HG03095 (cell line): ENCODE results near the gene ENG.
"Not testable (repeated sequence)": the region's sequence is repeated elsewhere in the genome, so short reads cannot be mapped to it uniquely, and the experiment has no call there.

Source experiments
- ATAC-seq: cut with Tn5 transposase; IDR thresholded peaks from one replicate; pipeline ENCODE4 v1.9.1; 2021; ENCODE audit warnings: moderate library complexity; ENCODE audit not compliant: unreplicated experiment

The ENG gene

DNA sequence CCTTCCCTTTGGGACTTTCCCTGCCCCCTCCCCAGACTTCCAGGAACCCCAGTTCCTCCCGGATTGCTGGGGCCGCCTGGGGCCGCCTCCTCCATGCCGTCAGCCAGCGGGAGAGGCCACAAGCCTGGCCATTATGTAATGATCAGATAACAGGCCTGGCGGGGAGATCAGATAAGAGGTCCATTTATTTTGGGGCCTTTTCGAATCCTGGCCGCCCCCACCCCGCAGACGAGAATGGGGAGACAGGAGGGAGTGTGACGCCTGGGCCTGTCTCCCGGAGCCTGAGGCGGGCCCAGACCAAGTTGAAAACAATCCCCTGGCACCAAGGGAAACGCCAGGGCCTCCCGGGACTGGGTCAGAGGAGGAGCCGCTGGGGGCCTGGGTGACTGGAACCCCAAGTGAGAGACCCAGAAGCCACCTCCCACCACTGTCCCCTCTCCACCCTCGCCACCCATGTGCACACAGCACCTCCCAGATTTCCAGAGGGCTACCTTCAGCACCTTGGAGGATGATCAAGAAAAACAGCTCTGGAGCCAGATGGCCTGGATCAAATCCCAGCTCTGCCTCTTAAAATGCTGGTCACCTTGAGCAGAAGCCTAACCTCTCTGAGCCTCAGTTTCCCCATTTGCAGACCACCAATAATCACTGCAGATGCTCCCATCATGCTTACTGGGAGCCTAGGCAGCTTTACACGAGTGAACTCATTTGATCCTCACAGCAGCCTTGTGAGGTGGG, 7.8 kb downstream of the ENG start:
- ATAC-seq, result no peak

GRCh38 chr9:127845619-127846018, 8.8 kb downstream of the ENG start:
- not testable (repeated sequence) for ATAC-seq

DNA sequence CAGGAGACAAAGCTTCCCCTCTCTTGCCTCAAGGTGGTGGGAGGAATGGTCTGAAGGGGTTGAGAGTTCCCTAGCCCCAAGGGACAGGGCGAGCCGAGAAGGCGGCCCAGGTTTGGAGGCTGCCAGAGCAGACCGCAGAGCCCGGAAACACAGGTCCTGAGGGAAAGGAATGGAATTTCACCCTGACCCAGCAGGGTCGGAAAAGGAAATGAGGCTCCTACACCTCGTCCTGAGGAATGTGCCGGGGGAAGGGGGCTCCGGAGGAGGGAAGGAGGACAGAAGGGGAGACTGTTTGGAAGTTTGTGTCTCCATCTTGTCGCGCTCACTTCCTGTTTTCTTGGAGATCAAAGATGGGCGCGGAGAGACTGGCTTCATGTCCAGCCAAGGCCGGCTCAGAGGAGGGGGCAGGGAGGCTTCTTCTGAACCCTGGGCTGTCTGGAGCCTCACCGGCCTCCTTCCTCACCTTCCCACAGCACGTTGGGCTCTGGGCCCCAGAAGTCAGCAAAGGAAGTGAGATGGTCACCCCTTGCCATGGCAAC, 9.6 kb downstream of the ENG start:
- no peak for ATAC-seq

GRCh38 chr9:127841087-127841835, 13.2 kb downstream of the ENG start:
- ATAC-seq, result no peak

- ATAC-seq, result no peak
Measured at GRCh38 chr9:127838375-127839078, 15.9 kb downstream of the ENG start.

DNA sequence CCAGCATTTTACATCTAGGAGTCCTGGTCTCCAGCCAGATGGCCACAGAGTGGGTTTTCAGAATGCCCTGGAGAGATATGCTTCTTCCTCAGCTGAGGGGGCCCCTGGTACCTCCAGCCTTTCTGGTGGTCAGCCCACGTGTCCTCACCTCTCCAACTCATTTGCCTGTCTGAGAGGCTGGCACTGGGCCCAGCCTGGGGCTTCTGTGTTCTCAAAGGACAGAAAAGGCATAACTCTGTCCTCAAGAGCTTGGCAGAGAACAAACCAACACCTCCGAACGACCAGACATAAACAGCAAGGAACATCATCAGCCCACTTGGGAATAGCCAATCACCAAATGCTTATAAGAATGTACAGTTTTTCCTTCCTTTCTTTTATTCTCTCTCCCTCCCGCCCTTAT, 17.1 kb downstream of the ENG start:
- ATAC-seq, result no peak

- ATAC-seq, result not testable (repeated sequence)
Measured at GRCh38 chr9:127836561-127836960, 17.9 kb downstream of the ENG start.

GRCh38 chr9:127835991-127836516, 18.4 kb downstream of the ENG start:
- ATAC-seq, result no peak

GRCh38 chr9:127833555-127833954, 20.9 kb downstream of the ENG start:
- ATAC-seq, result no peak

- no peak for ATAC-seq
Measured at GRCh38 chr9:127832248-127832647, 22.2 kb downstream of the ENG start.

- no peak for ATAC-seq
Measured at GRCh38 chr9:127829205-127829906, 25.1 kb downstream of the ENG start.

GRCh38 chr9:127828262-127829031, 26.0 kb downstream of the ENG start:
- no peak for ATAC-seq

GRCh38 chr9:127826253-127826913, 28.1 kb downstream of the ENG start:
- ATAC-seq, result no peak

DNA sequence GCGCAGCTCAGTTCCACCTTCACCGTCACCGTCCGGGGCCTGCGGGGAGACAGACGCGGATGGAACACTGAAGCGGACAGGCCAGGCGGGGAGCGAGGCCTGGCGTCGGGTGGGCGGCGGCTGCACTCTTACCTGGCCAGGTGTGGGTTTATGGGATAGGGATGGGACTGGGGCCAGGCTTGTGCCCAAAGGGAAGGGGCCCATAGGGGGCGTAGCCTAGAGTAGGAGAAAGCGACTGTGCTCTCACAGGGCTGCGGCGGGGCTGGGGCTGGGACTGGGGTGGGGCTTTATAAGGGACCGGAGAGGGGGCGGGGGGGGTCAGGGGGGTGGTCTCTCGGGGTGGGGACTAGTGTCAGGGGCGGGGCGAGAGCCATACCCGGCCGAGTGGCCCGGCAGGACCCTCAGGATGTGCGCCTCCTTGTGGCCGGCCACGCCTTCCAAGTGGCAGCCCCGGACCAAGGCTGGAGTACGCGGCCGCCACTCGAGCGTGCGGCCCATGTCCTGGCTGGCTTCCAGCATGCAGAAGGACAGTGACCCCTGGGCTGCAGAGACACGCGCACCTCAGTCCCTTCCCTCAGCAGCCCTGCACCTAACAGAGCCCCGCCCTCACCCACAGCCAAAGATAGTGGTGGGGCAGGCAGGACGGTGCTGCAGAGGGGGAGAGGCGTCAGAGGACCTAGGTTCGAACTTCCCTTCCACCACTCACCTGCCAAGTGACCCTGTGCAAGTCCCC, 29.0 kb downstream of the ENG start:
- ATAC-seq, result no peak

- no peak for ATAC-seq
Measured at GRCh38 chr9:127822108-127822507, 32.4 kb downstream of the ENG start.

GRCh38 chr9:127818574-127818973, 35.9 kb downstream of the ENG start:
- ATAC-seq, result no peak

DNA sequence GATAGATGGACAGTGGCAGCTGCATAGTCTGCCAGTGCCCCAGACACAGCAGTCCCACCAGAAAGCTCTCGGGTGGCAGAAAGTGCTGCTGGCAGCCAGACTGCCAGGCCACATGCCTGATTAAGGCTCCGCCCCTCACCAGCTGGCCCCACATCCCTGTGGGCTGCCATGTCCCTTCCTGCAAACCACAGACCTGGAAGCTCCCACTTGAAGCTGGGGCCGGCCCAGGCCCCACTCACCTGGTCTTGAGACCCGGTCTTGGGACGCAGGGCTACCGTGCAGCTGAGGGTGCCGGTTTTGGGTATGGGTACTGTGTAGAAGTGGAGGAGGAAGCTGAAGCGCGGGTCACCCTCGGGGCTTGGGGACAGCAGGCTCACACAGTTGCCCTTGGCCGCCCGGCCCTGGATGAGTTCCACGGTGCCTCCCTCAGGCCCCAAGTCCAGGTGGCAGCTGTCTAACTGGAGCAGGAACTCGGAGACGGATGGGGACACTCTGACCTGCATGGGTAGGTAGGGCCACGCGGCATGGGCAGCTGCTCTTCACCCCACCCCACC, 36.5 kb downstream of the ENG start:
- ATAC-seq, result no peak

GRCh38 chr9:127816728-127817127, 37.7 kb downstream of the ENG start:
- no peak for ATAC-seq

GRCh38 chr9:127816362-127816725, 38.1 kb downstream of the ENG start:
- no peak for ATAC-seq
